ENCODE data around the gene RPS10. TPM values are rescaled to one million over a fixed set of nuclear protein-coding genes. Genes with fewer than 3 reads are reported as not detected.
A peak's percentile ranks its signal among the peaks of the same experiment; 100 is the strongest.

Gene RPS10
- total and polyA plus RNA-seq, 2 of the 8 experiments (the other 6 are each of a cell fraction or from before 2014, with no cell fraction given): 2,408 to 11,142 TPM

DNA sequence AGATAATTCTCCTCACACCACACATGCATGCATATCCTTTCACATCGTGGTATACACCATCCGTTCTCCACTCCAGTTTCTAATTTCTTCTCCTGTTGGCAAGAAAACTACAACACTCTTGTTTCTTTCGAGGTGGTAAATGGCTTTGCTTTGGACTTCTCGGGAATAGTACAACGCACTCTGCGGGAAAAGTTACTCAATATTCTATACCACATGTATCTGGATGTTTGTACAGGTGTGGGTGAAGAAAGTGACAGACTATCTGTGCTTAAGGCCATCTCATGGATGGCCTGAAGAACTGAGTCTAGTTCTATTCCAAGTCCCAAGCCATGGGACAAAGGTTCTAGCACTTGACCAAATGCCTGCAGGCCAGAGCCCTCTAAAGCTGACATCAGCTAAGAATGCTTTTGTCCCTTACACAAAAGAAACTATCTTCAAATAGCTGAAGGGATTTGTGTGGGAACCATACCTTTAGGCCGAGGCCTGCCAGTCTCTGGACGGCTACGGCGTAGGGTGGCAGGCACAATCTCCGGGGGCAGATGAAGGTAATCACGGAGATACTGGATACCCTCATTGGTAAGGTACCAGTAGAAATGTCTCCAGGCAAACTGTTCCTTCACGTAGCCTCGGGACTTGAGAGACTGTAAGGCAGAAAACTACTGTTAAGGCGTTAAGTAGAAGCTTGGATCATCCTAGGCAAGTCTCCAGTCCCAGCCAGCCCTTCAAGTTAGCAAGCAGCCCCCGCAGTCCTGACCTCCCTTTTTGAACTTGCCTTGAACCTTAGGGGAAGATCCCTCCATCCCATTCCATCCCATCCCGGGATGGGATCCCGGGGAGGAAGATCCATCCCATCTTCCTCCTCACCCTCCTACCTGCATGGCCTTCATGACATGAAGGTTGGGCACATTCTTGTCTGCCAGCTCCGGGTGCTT is 1.4 kb downstream of the RPS10 start:
- H3K4me1 ChIP-seq (replicated peaks in 1 of 4; ENCODE audit: control insufficient read depth in 3 of 4, insufficient read depth in 4 of 4, low read length in 3 of 4): peaks cover 0 to 11% (median 4%) of the 10 kb centered on the region in 4 experiments; a peak in 5 of 7 replicates
- FAIRE-seq (no peak), DNase-seq (ENCODE audit: low read depth in 1 of 2, low spot score in 2 of 2) (no peak)
- H3K27me3 ChIP-seq (replicated peaks in 1 of 4; ENCODE audit: control insufficient read depth in 3 of 4, extremely low read depth in 1 of 4, insufficient read depth in 3 of 4, low read length in 3 of 4): no peaks in the 10 kb centered on the region
- peak overlapping the region; percentile 1; the same call in 1 of the 2 replicates for H4K8ac ChIP-seq (ENCODE audit: extremely low read depth, insufficient read depth, low read length)
- peak; percentile 58; the same call in 1 of the 2 replicates for TF ChIP-seq POLR2AphosphoS5 (IDR thresholded peaks at IDR 0.05; ENCODE audit: low read depth, low read length)
- TF ChIP-seq EZH2 (IDR thresholded peaks at IDR 0.05; ENCODE audit: low read depth, low read length, severe bottlenecking): no peak
- TF ChIP-seq EGR1 (IDR thresholded peaks at IDR 0.05; ENCODE audit: borderline replicate concordance, low read depth, low read length): no peak
- TF ChIP-seq POLR2A (IDR thresholded peaks at IDR 0.05; ENCODE audit: control extremely low read depth in 1 of 2, low read depth in 2 of 2, low read length in 2 of 2): peak in 1 of 2 experiments; percentile 76; a peak in 2 of 3 replicates
- no peak for TF ChIP-seq BACH1 (IDR thresholded peaks at IDR 0.05; ENCODE audit: low read length)
- H3K4ac ChIP-seq (replicated peaks; ENCODE audit: insufficient read length, low read depth, low read length): no peak overlapping the region
- H3K23ac ChIP-seq (ENCODE audit: insufficient read length): no peak overlapping the region
- no peak overlapping the region for H2AFZ ChIP-seq (ENCODE audit: low read length)
- CTCF ChIA-PET (ENCODE audit: partially characterized antibody): interaction anchor here (1.1 to 1.8 kb wide), 3 partner anchors 34 to 185 kb away, joined by 3 to 6 read pairs (median 4); no protein-coding TSS in a partner anchor
- peak overlapping the region in 3 of 4 experiments; percentile 99 to 100 (median 99); a peak in 5 of 7 replicates for H3K9ac ChIP-seq (replicated peaks in 1 of 4; ENCODE audit: extremely low read depth in 1 of 4, low read depth in 3 of 4, low read length in 3 of 4)
- H4K91ac ChIP-seq (replicated peaks; ENCODE audit: insufficient read length, low read length): no peak overlapping the region
- H2BK12ac ChIP-seq (ENCODE audit: low read depth, low read length): no peak overlapping the region
- H3K36me3 ChIP-seq (ENCODE audit: control insufficient read depth in 2 of 4, insufficient read depth in 4 of 4, low read length in 3 of 4): peaks cover 37 to 59% (median 49%) of the 10 kb centered on the region in 4 experiments
- peak overlapping the region; percentile 97; the same call in 1 of the 2 replicates for H2AK5ac ChIP-seq (ENCODE audit: low read depth, low read length)
- no peaks in the 10 kb centered on the region; the same call in 1 of the 2 replicates for H3K79me1 ChIP-seq (ENCODE audit: low read depth, low read length)
- peak overlapping the region; percentile 92 for H2BK5ac ChIP-seq (ENCODE audit: low read depth, low read length)
- H2BK15ac ChIP-seq (ENCODE audit: low read length): no peak overlapping the region
- no peak overlapping the region for H3K14ac ChIP-seq (ENCODE audit: insufficient read length)
- peaks cover 3 to 40% of the 10 kb centered on the region in 2 experiments for H3K79me2 ChIP-seq (ENCODE audit: control insufficient read depth in 1 of 2, insufficient read depth in 2 of 2, low read length in 2 of 2)
- no peak overlapping the region for H3K56ac ChIP-seq (replicated peaks; ENCODE audit: insufficient read length, low read depth, low read length)
- peak overlapping the region; percentile 91 to 99 (median 95) for H3K4me3 ChIP-seq (ENCODE audit: extremely low read depth in 1 of 4, insufficient read depth in 2 of 4, low read depth in 3 of 4, low read length in 4 of 4)
- H3K4me2 ChIP-seq (ENCODE audit: insufficient read depth in 1 of 2, low read depth in 2 of 2, low read length in 2 of 2): peak overlapping the region; percentile 84 to 95
- H3K18ac ChIP-seq (ENCODE audit: extremely low read depth, low read length): peak overlapping the region; percentile 17; the same call in 1 of the 2 replicates
- H2BK20ac ChIP-seq (ENCODE audit: low read length): no peak overlapping the region
- H3K27ac ChIP-seq (ENCODE audit: low read depth, low read length): peak overlapping the region; percentile 92
- POLR2A ChIA-PET (ENCODE audit: partially characterized antibody): interaction anchor here (0.6 to 12.2 kb wide), 33 partner anchors 11 to 444 kb away, joined by 3 to 256 read pairs (median 5); partner anchors contain the start of genes BLTP3A, HMGA1, NUDT3 and SMIM29
- no peaks in the 10 kb centered on the region; a peak in 1 of 4 replicates for H3K9me3 ChIP-seq (ENCODE audit: insufficient read depth in 2 of 2, low read depth in 1 of 2, low read length in 1 of 2)
- 87% methylated on average over 19 of the region's 19 CpGs; no CpG with 5 or more reads in 1 of the 2 experiments for WGBS, 2 experiments (ENCODE audit: extremely low coverage in 1 of 2, insufficient coverage in 1 of 2, insufficient read length in 1 of 2, insufficient replicate concordance in 2 of 2, low coverage in 1 of 2, low lambda C conversion rate in 2 of 2, missing lambda C conversion rate in 1 of 2)
- peaks cover 5% of the 10 kb centered on the region; the same call in 1 of the 2 replicates for H3K23me2 ChIP-seq (ENCODE audit: low read depth, low read length)
- H4K20me1 ChIP-seq (replicated peaks in 1 of 2; ENCODE audit: control insufficient read depth in 1 of 2, insufficient read depth in 2 of 2, low read length in 2 of 2): peaks cover 8 to 9% of the 10 kb centered on the region in 2 experiments
- H4K5ac ChIP-seq (ENCODE audit: insufficient read length, low read depth, low read length): no peak overlapping the region
- no peak overlapping the region for H2BK120ac ChIP-seq (replicated peaks; ENCODE audit: low read depth, low read length)
